GM18498 (cell line): ENCODE data around the gene TLL2.
"Not testable (repeated sequence)": the region's sequence is repeated elsewhere in the genome, so short reads cannot be mapped to it uniquely, and the experiment has no call there.

ENCODE experiments used
- ATAC-seq: cut with Tn5 transposase; IDR thresholded peaks from one replicate; pipeline ENCODE4 v1.9.1; 2021; ENCODE audit warnings: mild to moderate bottlenecking, moderate library complexity; ENCODE audit not compliant: unreplicated experiment

TLL2 gene

DNA sequence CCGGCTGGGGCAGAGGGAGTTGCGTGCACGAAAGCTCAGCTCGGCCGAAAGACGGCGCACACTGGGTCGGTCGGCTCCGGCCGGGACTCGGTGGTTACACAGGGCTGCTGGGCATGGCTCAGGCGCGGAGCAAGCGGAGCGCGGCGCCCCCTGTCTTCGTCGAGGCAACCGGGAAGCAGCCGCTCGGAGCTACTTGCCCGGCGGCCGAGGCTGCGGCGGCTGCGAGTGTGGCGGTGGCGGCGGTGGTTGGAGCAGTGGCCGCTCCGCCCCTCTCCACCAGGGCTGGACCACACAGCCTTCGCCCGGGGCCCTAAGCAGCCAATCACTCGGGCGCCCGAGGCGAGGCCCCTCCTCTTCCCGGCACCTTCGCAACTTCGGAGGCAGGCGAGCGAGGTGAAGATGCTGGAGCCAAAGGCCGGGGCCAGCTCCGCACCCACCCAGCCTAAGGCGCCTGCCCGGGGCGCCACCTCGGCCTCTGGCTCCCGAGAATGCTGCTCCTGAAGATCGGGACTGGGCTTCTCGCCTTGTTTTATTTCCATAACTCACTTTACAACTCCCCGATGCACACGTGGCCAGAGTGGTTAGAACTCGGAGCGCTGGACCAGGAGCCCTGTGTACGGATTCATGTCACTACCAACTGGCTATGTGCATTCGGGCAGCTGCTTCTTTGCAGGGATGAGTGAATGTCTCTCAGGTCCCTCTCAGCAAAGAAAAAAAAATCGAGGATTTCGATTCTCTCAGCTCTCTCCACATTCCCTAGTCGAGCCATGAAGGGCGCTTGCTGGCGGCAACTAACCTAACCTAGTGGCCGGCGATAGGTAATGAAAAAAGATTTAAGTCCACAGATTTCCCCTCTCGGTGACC is at the start of gene TLL2:
TLL2 (minus strand) TSS at position 229 of the 864 bp plus-strand sequence. CDS start 241 bp downstream, outside the sequence.
- peak; percentile 85 for ATAC-seq

DNA sequence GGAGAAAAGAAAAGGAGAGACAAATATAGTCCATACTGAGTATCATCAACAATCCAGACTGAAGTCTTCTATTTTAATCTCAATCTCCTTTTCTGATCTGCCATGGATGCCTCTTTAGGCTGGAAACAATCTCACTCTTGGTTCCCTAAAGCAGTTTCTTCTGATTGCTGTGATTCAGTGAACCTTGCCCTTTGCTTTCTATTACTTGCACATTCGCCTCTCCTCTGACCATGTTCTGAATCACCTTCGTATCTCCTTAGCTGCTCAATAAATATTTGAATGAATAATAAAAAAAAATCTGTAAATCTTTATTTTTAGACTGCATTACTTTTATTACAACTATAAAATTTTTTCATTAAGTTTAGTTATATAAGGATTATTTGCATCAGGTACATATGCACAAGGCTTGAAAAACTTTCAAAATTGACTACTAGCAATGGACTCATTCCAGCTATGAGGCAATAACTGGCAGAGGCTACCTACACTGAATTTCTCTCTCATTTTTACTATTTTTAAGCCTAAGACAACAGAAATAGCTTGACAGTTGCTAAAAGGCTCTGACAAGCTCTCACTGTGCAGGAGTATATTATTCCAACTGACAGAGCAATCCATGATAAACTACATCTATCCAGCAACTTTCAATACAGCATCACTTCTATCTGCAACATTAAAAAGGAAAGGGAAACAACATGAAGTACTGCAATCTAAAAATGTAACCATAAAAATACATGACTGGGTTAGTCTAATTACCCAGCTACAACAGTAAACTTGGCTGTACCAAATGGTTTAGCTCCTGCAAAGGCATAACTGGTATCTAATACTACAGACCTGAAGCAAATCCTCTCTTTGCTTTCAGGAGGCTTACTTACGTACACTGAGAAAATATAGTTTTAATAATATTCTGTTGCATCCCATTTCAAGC is 47.5 kb upstream of the TLL2 start:
- no peak for ATAC-seq

- no peak for ATAC-seq
These were observed 46.8 kb upstream of the TLL2 start for GRCh38 chr10:96560489-96560888.

DNA sequence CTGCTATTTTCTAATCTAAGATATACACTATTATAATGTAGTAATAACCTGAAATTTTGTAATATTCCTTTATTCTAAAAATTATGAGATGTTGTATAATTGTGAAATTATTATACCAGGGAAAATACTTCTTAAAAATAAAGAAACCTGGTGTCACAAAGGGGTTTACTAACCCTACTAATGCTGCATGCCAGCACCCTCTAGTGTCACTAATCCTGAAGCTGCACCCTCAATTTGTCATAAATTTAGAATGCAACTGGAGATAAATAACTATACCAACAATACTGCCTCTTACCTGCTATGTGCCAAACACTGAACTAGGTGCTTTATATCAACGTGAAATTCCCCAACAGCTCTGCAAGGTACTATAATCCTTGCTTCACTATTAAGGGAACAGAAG is 42.3 kb upstream of the TLL2 start:
- ATAC-seq, result no peak

GRCh38 chr10:96555330-96555729 is 41.6 kb upstream of the TLL2 start:
- ATAC-seq, result no peak

DNA sequence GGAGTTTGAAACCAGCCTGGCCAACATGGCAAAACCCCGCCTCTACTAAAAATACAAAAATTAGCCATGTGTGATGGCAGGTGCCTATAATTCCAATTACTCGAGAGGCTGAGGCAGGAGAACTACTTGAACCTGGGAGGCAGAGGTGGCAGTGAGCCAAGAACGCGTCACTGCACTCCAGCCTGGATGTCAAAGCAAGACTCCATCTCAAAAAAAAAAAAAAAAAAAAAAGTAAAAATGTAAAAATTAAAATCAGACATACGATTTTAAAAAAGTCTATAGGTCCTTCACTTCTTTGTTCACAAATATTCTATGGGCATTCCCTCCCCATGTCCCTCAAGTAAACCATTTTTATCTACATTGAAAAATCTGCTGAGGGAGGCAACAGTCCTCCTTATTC is 34.9 kb upstream of the TLL2 start:
- ATAC-seq, result no peak

DNA sequence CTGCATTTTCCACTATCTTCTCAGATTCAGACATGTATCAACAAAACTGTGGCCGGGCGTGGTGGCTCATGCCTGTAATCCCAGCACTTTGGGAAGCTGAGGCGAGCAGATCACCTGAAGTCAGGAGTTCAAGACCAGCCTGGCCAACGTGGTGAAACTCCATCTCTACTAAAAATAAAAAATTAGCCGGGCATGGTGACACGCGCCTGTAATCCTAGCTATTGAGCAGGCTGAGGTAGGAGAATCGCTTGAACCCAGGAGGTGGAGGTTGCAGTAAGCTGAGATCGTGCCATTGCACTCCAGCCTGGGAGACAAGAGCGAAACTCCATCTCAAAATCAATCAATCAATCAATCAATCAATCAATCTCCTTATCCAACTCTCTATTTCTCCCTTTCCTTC is 31.8 kb upstream of the TLL2 start:
- not testable (repeated sequence) for ATAC-seq

DNA sequence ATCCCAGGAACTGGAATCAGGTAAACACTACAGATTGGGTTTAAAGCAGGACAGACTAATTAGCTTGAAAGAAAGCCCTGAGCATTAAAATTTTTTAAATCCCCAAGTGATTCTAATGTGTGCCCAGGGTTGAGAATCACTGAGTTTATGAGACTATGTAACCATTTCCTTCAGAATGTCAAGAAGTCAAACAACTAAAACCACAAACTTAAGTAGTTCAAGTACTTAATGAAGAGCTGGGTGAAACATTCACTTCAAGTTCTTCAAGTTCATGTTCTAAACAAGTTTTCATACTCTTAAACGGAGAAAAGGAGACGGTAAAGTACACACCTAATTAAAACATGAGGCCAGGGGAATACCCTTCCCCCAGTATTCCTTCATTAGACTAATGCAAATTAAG is 28.2 kb upstream of the TLL2 start:
- ATAC-seq, result no peak

DNA sequence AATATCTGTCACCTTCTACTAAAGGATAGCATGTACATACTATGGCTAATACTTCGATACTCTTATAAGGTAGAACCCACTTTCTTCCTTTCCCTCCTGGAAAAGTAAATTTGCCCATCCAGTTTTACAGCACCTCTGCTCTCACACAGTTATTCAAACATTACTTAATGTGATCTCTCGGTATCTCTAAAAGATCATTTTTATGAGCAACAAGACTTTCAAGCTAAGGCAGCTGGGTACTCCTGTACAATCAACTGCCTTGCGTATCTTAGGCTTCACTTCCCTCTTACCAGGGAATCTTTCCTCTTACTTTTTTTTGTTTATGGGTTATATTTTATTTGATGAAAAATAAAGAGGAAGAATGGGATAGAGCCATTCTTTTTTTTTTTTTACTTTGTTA is 26.5 kb upstream of the TLL2 start:
- no peak for ATAC-seq

GRCh38 chr10:96538683-96539082 is 25.0 kb upstream of the TLL2 start:
- ATAC-seq, result no peak

DNA sequence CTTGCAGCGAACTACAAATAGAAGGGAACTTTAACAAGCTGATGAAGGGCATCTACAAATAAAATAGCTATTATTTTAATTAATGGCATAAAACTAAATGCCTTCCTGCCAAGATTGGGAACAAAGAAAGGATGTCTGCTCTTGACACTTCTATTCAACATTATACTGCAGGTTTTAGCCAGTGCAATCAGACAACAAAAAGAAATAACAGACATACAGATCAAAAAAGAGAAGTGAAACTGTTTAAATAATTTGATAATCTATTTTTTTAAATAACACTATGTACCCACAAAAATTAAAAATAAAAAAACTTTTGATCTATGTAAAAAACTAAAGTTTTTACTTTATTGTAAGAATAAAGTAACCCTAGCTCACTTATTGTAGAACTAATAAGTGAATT is 22.4 kb upstream of the TLL2 start:
- no peak for ATAC-seq

- ATAC-seq, result no peak
These were observed 18.8 kb upstream of the TLL2 start for GRCh38 chr10:96532523-96532922.

DNA sequence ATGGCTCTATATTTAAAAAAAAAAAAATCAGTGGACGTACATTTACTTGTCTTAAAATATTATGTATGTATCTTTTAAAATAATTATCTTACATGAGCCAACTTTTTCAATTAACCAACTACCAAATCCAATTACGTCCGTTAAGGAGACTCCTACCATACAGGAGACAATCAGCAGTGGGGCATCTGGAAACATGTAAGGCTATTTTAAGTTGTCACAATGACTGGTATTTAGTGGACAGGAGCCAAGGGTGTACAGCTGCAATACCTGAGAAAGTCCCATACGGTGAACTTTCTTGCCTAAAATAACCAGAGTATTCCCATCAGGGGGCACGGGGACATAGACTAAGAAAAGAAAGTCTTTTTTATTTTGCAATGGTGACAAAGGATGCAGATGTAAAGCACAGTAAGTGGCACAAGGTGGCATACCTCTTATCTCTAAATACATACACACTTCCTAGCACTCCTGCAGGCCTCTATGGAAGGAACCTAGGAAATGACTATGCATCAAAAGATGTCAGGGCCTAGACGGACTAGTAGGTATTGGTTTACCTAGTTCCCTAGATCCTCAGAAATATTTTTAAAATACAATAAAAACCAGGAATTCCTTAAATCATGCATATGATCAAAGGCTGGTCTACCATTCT is 16.0 kb upstream of the TLL2 start:
- no peak for ATAC-seq

DNA sequence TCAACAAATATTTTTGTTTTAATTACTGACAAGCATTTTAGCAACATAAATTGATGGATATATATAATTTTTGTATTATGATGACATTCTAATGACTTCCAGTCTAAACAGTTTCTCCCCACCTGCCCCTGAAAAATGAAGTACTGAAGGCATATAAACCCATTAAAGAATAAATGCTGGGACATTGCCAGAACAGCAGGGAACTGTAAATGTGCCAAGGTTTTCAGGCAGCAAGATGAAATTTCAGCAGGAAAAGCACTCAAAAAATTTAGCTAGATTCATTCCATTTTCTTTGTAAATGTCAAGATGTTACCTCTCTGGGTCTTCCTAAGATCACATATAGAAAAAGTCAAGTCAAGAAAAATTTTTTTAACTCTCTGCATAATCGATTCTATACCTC is 11.0 kb upstream of the TLL2 start:
- no peak for ATAC-seq

- no peak for ATAC-seq
These were observed 3.6 kb upstream of the TLL2 start for GRCh38 chr10:96517284-96517683.

DNA sequence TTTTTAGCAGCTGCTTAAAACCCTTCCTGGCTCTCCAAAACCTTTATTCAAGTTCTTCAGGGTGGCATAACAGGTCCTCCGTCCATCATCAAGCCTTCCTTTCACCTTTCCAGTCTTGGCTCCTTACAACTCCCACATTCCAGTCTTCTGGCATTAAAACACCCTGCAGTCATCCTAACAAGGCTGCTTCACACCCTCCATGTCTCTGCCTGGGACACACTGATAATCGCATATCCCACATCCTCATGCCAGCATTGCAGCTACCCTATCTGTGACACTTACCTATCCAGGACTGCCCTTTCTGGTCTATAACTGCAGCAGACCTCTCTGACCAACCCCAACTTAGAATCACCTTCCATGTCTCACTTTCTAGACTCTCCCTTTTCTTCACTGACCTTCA is 2.6 kb upstream of the TLL2 start:
- ATAC-seq, result no peak

- peak; percentile 42 for ATAC-seq
These were observed 425 bp downstream of the TLL2 start for GRCh38 chr10:96513305-96513697.

DNA sequence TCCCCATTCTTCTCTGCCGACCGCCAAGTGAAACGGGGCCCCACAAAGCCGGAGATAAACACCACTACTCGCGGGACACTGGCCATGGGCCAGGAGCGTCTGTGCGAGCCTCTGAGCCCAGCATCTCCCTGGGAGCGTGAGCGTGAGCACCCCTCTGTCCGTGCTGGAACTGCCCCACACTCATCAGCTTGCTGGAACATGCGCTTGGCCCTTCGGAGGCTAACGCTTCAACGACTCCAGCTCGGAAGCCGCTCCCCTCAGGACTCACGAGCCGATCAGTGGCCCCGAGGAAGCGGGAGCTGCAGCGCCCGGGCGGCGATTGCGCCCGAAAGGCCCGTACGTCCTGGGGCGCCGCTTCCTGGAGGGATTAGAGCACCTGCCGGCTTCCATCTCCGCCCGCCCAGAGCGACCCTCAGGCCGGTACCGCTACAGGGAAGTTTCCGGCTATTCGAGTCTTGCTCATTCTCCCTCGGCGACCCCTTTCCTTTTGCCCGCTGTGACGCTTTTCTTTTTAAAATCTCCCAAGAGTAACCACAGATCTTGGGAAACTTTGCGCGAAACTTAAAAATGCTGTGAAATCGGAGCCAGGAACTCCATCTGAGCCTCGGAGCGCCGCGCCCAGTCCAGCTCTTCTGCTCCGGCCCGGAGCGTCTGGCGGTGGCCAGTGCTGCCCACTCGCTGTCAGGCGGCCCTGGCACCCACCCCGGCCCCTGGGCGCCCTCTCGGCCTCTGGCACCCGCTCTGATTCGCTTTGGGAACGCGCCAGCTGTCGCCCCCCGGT is 1.0 kb downstream of the TLL2 start:
- ATAC-seq, result no peak

DNA sequence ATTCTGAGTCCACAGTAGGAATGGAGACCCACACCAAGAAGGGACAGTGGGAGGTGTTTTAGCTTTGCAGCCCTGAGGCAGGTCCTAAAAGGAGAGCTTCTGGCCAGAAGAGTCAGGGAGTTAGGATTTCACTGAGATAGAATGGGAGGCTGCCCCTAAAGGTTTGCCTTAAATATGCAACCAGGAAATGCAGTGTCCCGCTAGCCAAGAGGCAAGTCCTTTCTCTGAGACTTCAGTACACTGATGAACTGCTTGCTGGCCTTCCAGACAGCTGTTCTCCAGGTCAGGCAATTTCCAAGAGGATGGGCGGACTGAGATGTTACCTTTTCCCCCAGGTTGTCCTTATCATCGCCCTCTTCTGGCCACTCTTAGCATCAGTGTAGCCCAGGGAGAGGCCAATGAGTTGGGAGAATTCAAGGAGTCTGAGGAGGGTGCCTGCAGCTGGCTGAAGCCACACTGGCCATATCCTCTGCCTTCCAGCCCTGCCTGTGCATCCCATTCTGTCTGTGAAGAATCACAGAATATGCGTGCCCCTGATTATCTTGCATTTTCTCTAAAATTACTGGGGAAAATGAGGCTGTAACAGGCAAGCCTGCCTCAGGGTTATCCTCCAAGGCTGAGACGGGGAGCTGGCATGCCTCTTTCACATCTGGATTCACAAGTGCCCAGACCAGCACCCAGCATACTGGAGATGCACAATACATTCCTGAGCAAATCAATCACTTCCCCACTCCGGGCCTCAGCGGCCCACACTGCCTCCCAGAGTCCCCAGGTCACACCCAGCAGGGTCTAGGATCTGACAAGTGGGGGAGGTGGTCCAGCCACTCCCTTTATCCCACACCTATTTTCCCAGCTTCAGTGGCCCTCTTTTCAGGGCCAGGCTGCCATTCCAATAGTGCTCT is 2.4 kb downstream of the TLL2 start:
- no peak for ATAC-seq
